ENCODE data around the gene HPCAL1. TPM values are rescaled to one million over a fixed set of nuclear protein-coding genes. Genes with fewer than 3 reads are reported as not detected.

HPCAL1 gene
- total and polyA plus RNA-seq, 2 experiments from 2014 or later, result 8.3 to 25.4 TPM

GRCh38 chr2:10312437-10312957, 9.8 kb downstream of the HPCAL1 start:
- Mint-ChIP-seq H3K4me3 (no peak overlapping the region), H3K27ac (no peak overlapping the region), H3K36me3 (ENCODE audit: low read depth) (no peaks in the 10 kb centered on the region), H3K4me1 (peaks cover 13% of the 10 kb centered on the region), H3K27me3 (ENCODE audit: insufficient read depth, low read depth, poor library complexity) (peaks cover 6% of the 10 kb centered on the region), H3K9me3 (no peaks in the 10 kb centered on the region)
- Histone ChIP-seq H3K27ac (ENCODE audit: low read depth) (no peak overlapping the region), H3K36me3 (ENCODE audit: insufficient read depth) (no peaks in the 10 kb centered on the region), H3K4me3 (no peak overlapping the region), H3K27me3 (ENCODE audit: insufficient read depth) (no peaks in the 10 kb centered on the region), H2AFZ (no peak overlapping the region), H3K79me2 (replicated peaks; ENCODE audit: insufficient read depth) (peaks cover 11% of the 10 kb centered on the region), H3K9me2 (ENCODE audit: insufficient read depth) (peaks cover 14% of the 10 kb centered on the region; the same call in 1 of the 2 replicates), H4K20me1 (replicated peaks; ENCODE audit: insufficient read depth) (no peaks in the 10 kb centered on the region; the same call in 1 of the 2 replicates), H3K4me1 (ENCODE audit: insufficient read depth) (peaks cover 14% of the 10 kb centered on the region; the same call in 1 of the 2 replicates), H3K4me2 (no peak overlapping the region), H3F3A (replicated peaks; ENCODE audit: low read depth) (no peaks in the 10 kb centered on the region)
- TF ChIP-seq, protein P1, sequence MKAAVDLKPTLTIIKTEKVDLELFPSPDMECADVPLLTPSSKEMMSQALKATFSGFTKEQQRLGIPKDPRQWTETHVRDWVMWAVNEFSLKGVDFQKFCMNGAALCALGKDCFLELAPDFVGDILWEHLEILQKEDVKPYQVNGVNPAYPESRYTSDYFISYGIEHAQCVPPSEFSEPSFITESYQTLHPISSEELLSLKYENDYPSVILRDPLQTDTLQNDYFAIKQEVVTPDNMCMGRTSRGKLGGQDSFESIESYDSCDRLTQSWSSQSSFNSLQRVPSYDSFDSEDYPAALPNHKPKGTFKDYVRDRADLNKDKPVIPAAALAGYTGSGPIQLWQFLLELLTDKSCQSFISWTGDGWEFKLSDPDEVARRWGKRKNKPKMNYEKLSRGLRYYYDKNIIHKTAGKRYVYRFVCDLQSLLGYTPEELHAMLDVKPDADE (IDR thresholded peaks at IDR 0.05), result no peak
- TF ChIP-seq CREB1 (CRISPR knock-in tag; IDR thresholded peaks at IDR 0.05; ENCODE audit: low read depth), result 0 out of 2 replicates have a peak, but pooled peaks have one; percentile 5
- TF ChIP-seq, protein P2, sequence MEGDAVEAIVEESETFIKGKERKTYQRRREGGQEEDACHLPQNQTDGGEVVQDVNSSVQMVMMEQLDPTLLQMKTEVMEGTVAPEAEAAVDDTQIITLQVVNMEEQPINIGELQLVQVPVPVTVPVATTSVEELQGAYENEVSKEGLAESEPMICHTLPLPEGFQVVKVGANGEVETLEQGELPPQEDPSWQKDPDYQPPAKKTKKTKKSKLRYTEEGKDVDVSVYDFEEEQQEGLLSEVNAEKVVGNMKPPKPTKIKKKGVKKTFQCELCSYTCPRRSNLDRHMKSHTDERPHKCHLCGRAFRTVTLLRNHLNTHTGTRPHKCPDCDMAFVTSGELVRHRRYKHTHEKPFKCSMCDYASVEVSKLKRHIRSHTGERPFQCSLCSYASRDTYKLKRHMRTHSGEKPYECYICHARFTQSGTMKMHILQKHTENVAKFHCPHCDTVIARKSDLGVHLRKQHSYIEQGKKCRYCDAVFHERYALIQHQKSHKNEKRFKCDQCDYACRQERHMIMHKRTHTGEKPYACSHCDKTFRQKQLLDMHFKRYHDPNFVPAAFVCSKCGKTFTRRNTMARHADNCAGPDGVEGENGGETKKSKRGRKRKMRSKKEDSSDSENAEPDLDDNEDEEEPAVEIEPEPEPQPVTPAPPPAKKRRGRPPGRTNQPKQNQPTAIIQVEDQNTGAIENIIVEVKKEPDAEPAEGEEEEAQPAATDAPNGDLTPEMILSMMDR (conservative IDR thresholded peaks at IDR 0.05; ENCODE audit: low read depth in 2 of 2), result no peak
- ATAC-seq, result no peak
- DNase-seq (ENCODE audit: low spot score), result no peak

- Mint-ChIP-seq H3K36me3 (ENCODE audit: low read depth) (no peaks in the 10 kb centered on the region), H3K27ac (peak overlapping the region; percentile 13; the same call in 1 of the 2 replicates), H3K4me1 (peaks cover 15% of the 10 kb centered on the region), H3K4me3 (no peak overlapping the region), H3K9me3 (no peaks in the 10 kb centered on the region), H3K27me3 (ENCODE audit: insufficient read depth, low read depth, poor library complexity) (peaks cover 8% of the 10 kb centered on the region)
- Histone ChIP-seq H3K27me3 (ENCODE audit: insufficient read depth) (no peaks in the 10 kb centered on the region), H3K36me3 (ENCODE audit: insufficient read depth) (no peaks in the 10 kb centered on the region), H3K4me1 (ENCODE audit: insufficient read depth) (peaks cover 14% of the 10 kb centered on the region; the same call in 1 of the 2 replicates), H3K9me2 (ENCODE audit: insufficient read depth) (peaks cover 13% of the 10 kb centered on the region; the same call in 1 of the 2 replicates), H3K4me3 (no peak overlapping the region), H3K79me2 (replicated peaks; ENCODE audit: insufficient read depth) (0 out of 2 replicates have a peak, but pooled peaks cover 8% of the 10 kb centered on the region), H3K4me2 (no peak overlapping the region), H4K20me1 (replicated peaks; ENCODE audit: insufficient read depth) (no peaks in the 10 kb centered on the region), H2AFZ (no peak overlapping the region), H3F3A (replicated peaks; ENCODE audit: low read depth) (no peaks in the 10 kb centered on the region), H3K27ac (ENCODE audit: low read depth) (no peak overlapping the region)
- ATAC-seq, result no peak
- TF ChIP-seq ZNF331 (CRISPR knock-in tag; IDR thresholded peaks at IDR 0.05; ENCODE audit: low read depth) (no peak), REST (IDR thresholded peaks at IDR 0.05; ENCODE audit: unreplicated experiment) (no peak), EZH2phosphoT487 (IDR thresholded peaks at IDR 0.05; ENCODE audit: unreplicated experiment) (no peak), ZNF462 (CRISPR knock-in tag; IDR thresholded peaks at IDR 0.05) (no peak), POLR2AphosphoS5 (IDR thresholded peaks at IDR 0.05; ENCODE audit: low read depth) (no peak), JUNB (IDR thresholded peaks at IDR 0.05; ENCODE audit: unreplicated experiment) (no peak)
- no peak for DNase-seq (ENCODE audit: low spot score)
Measured at GRCh38 chr2:10316336-10316735, 13.6 kb downstream of the HPCAL1 start.

All from GM23338 (cell line).